ENCODE data around the gene TCERG1.

TCERG1 gene

DNA sequence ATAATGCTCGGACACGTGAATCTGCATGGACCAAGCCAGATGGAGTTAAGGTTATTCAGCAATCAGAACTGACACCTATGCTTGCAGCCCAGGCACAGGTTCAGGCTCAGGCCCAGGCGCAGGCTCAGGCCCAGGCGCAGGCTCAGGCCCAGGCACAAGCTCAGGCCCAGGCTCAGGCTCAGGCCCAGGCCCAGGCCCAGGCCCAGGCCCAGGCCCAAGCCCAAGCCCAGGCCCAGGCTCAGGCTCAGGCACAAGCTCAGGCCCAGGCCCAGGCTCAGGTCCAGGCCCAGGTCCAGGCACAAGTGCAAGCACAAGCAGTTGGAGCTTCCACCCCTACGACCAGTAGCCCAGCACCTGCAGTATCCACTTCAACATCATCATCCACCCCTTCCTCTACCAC lies 11.8 kb downstream of the TCERG1 start:
- DNase-seq, result no peak

DNA sequence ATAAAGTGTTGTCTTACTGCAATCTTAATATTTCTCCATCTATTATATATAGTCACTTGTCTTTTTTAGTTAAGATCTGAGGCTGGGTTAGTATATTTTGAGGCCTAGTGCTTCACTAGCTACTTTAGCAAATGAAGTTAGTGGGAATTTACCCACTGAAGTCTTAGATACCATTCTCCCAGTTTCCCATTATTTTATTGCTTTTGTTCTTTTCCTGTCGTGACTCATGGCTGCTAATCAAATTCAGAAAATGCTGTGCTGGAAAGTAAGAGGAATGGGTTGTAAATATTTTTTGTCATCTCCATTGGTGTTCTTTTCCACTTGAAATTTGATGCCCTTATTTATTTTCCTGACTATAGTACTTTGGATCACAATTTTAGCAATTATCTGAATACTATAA lies 14.2 kb downstream of the TCERG1 start:
- DNase-seq, result no peak

DNA sequence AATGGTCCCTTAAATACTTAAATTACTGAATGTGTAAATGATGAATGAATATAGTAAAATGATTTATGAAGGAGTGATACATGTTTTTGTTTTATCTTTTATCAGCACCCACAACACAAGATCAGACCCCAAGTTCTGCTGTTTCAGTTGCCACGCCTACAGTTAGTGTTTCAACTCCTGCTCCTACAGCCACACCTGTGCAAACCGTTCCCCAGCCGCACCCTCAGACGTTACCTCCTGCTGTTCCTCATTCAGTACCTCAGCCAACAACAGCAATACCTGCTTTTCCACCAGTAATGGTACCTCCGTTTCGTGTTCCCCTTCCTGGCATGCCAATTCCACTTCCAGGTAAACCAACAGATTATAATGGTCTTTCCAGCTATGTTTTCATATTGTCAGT lies 16.3 kb downstream of the TCERG1 start:
- DNase-seq, result no peak

DNA sequence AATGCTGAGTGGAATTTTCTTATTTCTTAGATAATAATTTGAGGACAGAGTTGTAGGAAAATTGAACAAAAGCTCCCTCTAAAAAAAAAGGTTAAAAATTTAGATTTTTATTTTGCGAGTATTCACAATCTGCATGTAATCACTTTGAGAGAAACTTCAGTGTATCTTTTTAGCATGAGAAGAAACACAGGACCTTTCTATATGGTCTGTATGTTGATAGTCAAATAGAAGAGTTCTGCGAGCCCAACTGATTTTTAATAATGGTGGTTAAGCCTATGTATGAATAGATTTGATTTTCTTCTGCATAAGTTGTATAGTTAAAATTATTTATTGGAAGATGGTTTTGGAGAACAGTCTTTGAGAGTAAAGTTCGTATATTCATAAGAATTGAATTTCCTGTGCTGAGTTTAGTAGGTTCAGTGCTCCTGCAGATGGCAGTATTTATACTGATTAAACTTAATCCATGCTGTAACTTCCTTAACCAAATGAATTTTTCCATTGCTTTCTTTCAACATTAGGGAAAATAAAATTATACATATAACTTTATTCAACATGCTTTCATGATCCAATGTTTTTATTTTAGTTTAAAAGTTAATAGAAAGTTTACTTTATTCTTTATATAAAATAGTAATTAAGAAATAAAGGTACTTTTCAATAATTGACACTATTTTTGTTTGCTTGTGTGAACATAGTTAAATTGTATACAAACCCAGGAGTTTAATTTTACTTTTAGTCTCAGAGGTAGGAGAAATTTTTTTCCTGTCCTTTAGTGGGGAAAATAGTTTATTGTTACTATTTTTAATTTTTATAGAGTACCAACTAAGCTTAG lies 19.6 kb downstream of the TCERG1 start:
- DNase-seq, result no peak

- DNase-seq, result no peak
Measured at GRCh38 chr5:146467760-146468159, 20.6 kb downstream of the TCERG1 start.

DNA sequence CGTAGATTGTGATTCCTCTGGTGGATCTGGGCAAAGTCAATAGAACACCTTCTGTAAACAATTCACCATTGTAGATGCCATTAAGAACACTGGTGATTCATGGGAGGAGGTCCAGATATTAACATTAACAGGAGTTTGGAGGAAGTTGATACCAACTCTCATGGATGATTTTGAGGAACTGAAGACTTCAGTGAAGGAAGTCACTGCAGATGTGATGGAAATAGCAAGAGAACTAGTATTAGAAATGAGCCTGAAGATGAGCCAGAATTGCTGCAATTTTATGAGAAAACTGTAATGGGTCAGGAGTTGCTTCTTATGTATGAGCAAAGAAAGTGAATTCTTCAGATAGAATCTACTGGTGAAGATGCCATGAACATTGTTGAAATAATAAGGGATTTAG lies 26.9 kb downstream of the TCERG1 start:
- DNase-seq, result no peak

- no peak for DNase-seq
Measured at GRCh38 chr5:146475190-146475780, 28.2 kb downstream of the TCERG1 start.

DNA sequence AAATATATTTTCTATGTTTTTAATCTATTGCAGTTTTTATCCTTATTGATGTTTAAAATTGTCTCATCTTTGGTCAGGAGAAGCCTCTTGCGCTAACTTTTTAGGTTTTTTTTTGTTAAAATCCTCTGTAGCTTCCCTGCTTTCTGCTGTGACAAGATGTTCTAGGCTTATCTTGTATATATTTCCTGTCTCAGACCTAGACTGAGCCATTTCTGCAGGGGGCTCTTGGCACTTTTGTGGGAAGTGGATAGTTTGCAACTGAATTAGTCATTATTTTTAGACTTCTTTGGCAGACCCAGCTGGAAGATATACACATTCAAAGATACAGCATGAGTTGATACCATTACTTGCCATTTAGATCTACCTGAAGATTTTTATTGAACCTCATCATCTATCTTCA lies 28.8 kb downstream of the TCERG1 start:
- DNase-seq, result no peak

DNA sequence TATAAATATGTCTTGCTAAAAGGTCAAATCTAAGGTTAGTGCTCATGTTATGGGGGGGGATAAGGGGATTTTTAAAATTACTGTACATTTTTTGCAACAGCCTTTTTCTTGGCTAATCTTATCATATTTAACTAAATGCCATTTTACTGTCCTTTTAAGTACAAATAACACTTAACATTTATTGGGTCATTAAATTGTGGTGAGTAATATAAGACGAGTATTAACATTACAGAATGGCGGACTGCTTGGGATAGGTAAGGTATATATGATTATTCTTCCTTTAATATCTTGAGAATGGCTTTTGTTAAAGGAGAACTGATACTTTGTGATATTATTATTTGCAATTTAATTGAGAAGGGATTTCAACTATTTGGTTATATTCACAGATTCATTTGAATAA lies 35.6 kb downstream of the TCERG1 start:
- DNase-seq, result no peak

DNA sequence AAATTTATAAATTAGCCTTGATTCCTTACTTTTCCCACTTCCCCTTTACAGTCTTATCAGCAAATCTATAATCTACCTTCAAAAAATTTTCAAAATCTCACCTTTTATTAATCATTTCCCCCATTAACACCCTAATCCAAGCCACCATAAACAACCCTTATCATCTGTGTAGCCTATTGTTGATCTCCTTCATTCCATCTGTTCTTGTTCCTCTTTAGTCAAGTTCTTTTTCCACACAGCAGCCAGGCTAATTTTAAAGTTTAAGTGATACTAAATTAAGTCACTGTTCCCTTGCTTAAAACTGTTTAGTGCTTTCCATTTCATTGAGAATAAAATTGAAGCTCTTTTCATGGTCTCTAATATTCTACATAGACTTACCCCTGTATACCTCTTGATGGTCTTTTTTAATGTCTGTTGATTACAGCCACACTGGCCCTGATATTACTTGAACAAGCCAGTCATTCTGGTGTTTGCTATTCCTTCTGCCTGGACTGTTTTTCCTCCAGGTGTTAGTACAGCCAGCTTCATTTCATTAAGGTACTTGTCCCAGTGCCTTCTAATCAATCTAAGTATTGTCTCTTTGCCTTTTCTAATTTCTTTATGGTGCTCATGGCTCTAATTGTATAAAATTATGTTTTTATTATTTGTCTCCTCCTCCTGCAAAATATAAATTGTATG lies 37.7 kb downstream of the TCERG1 start:
- DNase-seq, result no peak

GRCh38 chr5:146490089-146490843 lies 43.1 kb downstream of the TCERG1 start:
- DNase-seq, result no peak

- no peak for DNase-seq
Measured at GRCh38 chr5:146494656-146495055, 47.5 kb downstream of the TCERG1 start.

DNA sequence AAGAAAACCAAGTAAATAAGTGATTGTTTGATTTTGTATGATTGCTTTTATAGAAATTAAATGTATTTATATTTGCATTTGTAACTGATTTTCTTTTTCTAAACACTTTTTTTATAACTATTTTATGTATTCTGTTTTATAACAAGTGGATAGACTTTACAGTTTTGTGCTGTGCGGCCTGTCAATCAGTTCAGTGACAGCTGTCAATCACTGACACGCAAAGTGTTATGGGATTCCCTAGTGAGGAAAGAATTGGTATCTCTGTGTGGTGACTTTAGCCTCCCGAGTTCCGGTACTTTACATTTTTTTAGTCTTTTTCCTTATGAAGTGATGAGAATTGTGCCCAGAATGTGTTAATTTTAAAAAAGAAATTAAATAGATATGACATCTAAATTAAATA lies 52.5 kb downstream of the TCERG1 start:
- no peak for DNase-seq

DNA sequence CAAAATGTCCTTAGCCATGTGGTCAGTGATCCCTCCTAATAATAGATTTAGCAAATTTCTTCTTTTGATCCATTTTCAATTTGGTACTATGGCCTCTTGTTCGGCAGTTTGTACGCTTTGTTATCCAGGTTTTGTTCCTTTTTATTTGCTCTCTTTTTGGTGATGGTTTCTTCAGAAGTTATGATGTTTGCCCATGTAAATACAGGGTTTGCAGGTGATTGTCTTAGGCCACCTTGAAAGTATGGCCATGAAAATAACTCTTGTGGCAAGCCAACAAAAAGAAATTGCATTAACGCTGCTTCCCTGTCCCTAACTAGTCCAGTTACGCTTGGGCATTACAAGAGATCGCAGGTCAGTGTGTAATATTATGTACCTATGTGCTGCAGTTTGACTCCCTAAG lies 60.3 kb downstream of the TCERG1 start:
- DNase-seq, result no peak

- no peak for DNase-seq
Measured at GRCh38 chr5:146510559-146511125, 63.5 kb downstream of the TCERG1 start.

GRCh38 chr5:146513462-146513861 lies 66.3 kb downstream of the TCERG1 start:
- DNase-seq, result no peak

GRCh38 chr5:146514575-146514974 lies 67.4 kb downstream of the TCERG1 start:
- DNase-seq, result no peak

DNA sequence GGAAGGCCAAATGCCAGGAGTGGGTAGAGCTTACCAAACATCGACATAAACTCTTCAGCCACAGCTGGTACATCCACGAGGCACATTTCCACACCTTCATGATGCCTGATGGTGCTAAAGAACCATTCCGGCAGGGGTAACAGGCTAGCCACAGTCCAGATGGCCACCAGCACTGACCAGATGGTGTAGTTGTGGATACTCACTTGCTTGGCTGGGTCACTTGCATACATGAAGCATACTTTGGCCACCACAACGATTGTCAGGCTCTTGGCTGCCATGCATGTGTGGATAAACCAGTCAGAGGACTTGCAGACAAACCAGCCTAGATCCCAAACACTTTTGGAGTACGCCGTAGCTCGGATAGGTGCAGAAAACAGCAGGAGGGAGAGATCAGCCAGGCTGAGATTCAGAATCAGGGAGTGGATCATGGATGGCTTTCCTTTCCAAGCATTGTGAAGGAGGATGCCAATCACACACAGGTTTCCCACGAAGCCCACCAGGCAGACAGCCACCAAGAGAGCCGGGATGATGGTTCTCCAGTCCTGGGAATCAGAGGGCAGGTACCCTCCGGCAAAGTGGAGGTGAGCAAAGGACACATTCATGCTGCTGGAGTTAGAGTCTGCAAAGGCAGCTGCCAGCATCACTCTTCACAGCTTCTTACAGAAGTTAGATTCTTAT lies 68.5 kb downstream of the TCERG1 start:
- DNase-seq, result no peak

GRCh38 chr5:146516151-146516475 lies 69.0 kb downstream of the TCERG1 start, which contains the start of gene GPR151:
GPR151 (minus strand) TSS chr5:146516190; CDS start chr5:146516113, 77 bp downstream.
- no peak for DNase-seq

GRCh38 chr5:146519554-146519953 lies 72.4 kb downstream of the TCERG1 start:
- no peak for DNase-seq

- DNase-seq, result no peak
Measured at GRCh38 chr5:146520731-146521130, 73.6 kb downstream of the TCERG1 start.

GRCh38 chr5:146521403-146522106 lies 74.4 kb downstream of the TCERG1 start:
- no peak for DNase-seq

Data from central memory CD4-positive, alpha-beta T cell (primary cell).